Measurements from ENCODE around the gene WDR49. TPM values are rescaled to one million over a fixed set of nuclear protein-coding genes. Genes with fewer than 3 reads are reported as not detected.

Gene WDR49
- total RNA-seq = not detected in 2 replicates

GRCh38 chr3:167653760-167654159 is at the start of gene WDR49:
Gene WDR49, minus strand, starts transcription at chr3:167653942. Its CDS starts 517 bp downstream, at chr3:167653425.

GRCh38 chr3:167473863-167474262 is 179.9 kb downstream of the WDR49 start, which contains the start of gene SERPINI2:
Gene SERPINI2, minus strand, starts transcription at chr3:167474042. Its CDS starts 2,208 bp downstream, at chr3:167471834.

Other genes starting within 250 kb of the WDR49 start
- gene SERPINI2, start 179.9 kb downstream of the WDR49 start, total RNA-seq = not detected in 2 replicates
- gene PDCD10, start 81.0 kb upstream of the WDR49 start, total RNA-seq = 53.0 and 65.2 TPM in 2 replicates
- 0.40 and 1.4 TPM in 2 replicates for gene SERPINI1, start 81.8 kb upstream of the WDR49 start, total RNA-seq

Data from mammary microvascular endothelial cell (primary cell).